A673 (cell line): ENCODE measurements around the gene TMTC2. TPM values are rescaled to one million over a fixed set of nuclear protein-coding genes. Genes with fewer than 3 reads are reported as not detected.

ENCODE experiments used
- BruUV-seq: library from RNA; stranded (reverse); fragments of 400-500 nt; replicated peaks from 2 replicates; lab custom pipeline; 2021; lab: Mats Ljungman, UMichigan
- CTCF ChIA-PET: fragments of 300-600 bp; sonication (Branson Sonifier 250); formaldehyde crosslinking; loops from one replicate; lab custom pipeline; 2022; ENCODE audit warnings: antibody characterized with exemption; lab: Charles Lee
- POLR2A ChIA-PET: fragments of 300-600 bp; sonication (Branson Sonifier 250); formaldehyde crosslinking; loops from one replicate; lab custom pipeline; 2022; ENCODE audit warnings: antibody characterized with exemption; ENCODE audit not compliant: low non-redundant PET; lab: Charles Lee
- DNase-seq: peaks from one replicate; pipeline ENCODE4 v3.0.0-alpha.2; 2015; ENCODE audit warnings: low spot score
- H3K27ac ChIP-seq: fragments of 200-600 bp; sonication (generic); 2 replicates; pipeline ENCODE4 v1.5.1; 2016; ENCODE audit warnings: mixed run types, low read depth, mild to moderate bottlenecking, mixed read lengths, antibody characterized with exemption, low read length; ENCODE audit not compliant: poor library complexity, severe bottlenecking
- H3K27me3 ChIP-seq: fragments of 200-600 bp; sonication (generic); replicated peaks from 2 replicates; pipeline ENCODE4 v1.6.1; 2017; ENCODE audit warnings: mixed run types, low read depth, mild to moderate bottlenecking, mixed read lengths, antibody characterized with exemption, low read length; ENCODE audit not compliant: insufficient read depth, poor library complexity
- H3K36me3 ChIP-seq: fragments of 200-600 bp; sonication (generic); 2 replicates; pipeline ENCODE4 v1.6.1; 2016; ENCODE audit warnings: mixed run types, mild to moderate bottlenecking, mixed read lengths, antibody characterized with exemption, low read length; ENCODE audit not compliant: insufficient read depth, poor library complexity, severe bottlenecking
- H3K4me1 ChIP-seq: fragments of 200-600 bp; sonication (generic); 2 replicates; pipeline ENCODE4 v1.6.1; 2017; ENCODE audit warnings: mixed run types, mild to moderate bottlenecking, mixed read lengths, antibody characterized with exemption, low read length; ENCODE audit not compliant: insufficient read depth, poor library complexity, severe bottlenecking
- H3K4me3 ChIP-seq: fragments of 200-600 bp; sonication (generic); 2 replicates; pipeline ENCODE4 v1.5.1; 2016; ENCODE audit warnings: low read depth, mixed run types, mild to moderate bottlenecking, mixed read lengths, low read length; ENCODE audit not compliant: poor library complexity, severe bottlenecking
- H3K9me3 ChIP-seq: fragments of 200-600 bp; sonication (generic); 2 replicates; pipeline ENCODE4 v1.6.1; 2016; ENCODE audit warnings: mixed run types, low read depth, mild to moderate bottlenecking, mixed read lengths, antibody characterized with exemption, low read length; ENCODE audit not compliant: poor library complexity, severe bottlenecking
- CTCF ChIP-seq: fragments of 300-800, 200-600 bp; sonication (generic); conservative IDR thresholded peaks from 2 replicates; pipeline ENCODE4 v1.5.1; 2017; ENCODE audit warnings: low read depth, mild to moderate bottlenecking, antibody characterized with exemption, low read length, moderate library complexity, mixed read lengths
- EZH2 ChIP-seq: fragments of 200-600 bp; sonication (generic); IDR thresholded peaks from 2 replicates; pipeline ENCODE4 v1.6.1; 2017; ENCODE audit warnings: borderline replicate concordance, low read depth, mild to moderate bottlenecking, mixed read lengths, antibody characterized with exemption, low read length; ENCODE audit not compliant: poor library complexity, severe bottlenecking
- intact Hi-C: fragments of 100-400 bp; cut with micrococcal nuclease; formaldehyde crosslinking; loops from one replicate; pipeline ENCODE4 v1.10.0; 2022; ENCODE audit not compliant: unreplicated experiment
- total RNA-seq: library from RNA; stranded (reverse); gene quantifications from 2 replicates; pipeline ENCODE4 v1.2.3, GENCODE V29; 2021

Gene TMTC2
- total RNA-seq, 1 experiment from 2014 or later = 3.3 TPM

- TF ChIP-seq EZH2 = no peak
- no peak for TF ChIP-seq CTCF
- no peaks in the 10 kb centered on the region for H3K36me3 ChIP-seq
- peak; percentile 74 for DNase-seq
- no TSS peak for BruUV-seq
- ChIA-PET POLR2A (interaction anchor here (0.5 kb wide), 1 partner anchor 31 kb away, joined by 3 read pairs; no protein-coding TSS in a partner anchor), CTCF (no interaction called here)
- no peak overlapping the region for H3K4me3 ChIP-seq
- H3K4me1 ChIP-seq = peaks cover 8% of the 10 kb centered on the region
- no peaks in the 10 kb centered on the region for H3K9me3 ChIP-seq
- no peak overlapping the region for H3K27ac ChIP-seq
- no peaks in the 10 kb centered on the region for H3K27me3 ChIP-seq
- intact Hi-C loops = no loop called here
Observed at GRCh38 chr12:82650627-82651337, 35.9 kb upstream of the TMTC2 start.

- no peak for TF ChIP-seq EZH2
- no peak for TF ChIP-seq CTCF
- Histone ChIP-seq H3K9me3 (no peaks in the 10 kb centered on the region), H3K4me3 (no peak overlapping the region), H3K4me1 (peaks cover 8% of the 10 kb centered on the region), H3K27ac (no peak overlapping the region), H3K36me3 (no peaks in the 10 kb centered on the region), H3K27me3 (no peaks in the 10 kb centered on the region)
- ChIA-PET CTCF (no interaction called here), POLR2A (interaction anchor here (0.5 kb wide), 1 partner anchor 30 kb away, joined by 3 read pairs; no protein-coding TSS in a partner anchor)
- no peak for DNase-seq
- no TSS peak for BruUV-seq
- intact Hi-C loops = no loop called here
Observed at GRCh38 chr12:82651489-82651888, 35.2 kb upstream of the TMTC2 start.

- H3K27me3 ChIP-seq = no peaks in the 10 kb centered on the region
- no peak overlapping the region for H3K27ac ChIP-seq
- BruUV-seq = no TSS peak
- H3K4me3 ChIP-seq = no peak overlapping the region
- H3K9me3 ChIP-seq = no peaks in the 10 kb centered on the region
- no peaks in the 10 kb centered on the region for H3K36me3 ChIP-seq
- peaks cover 8% of the 10 kb centered on the region for H3K4me1 ChIP-seq
- ChIA-PET CTCF (no interaction called here), POLR2A (no interaction called here)
- no peak for DNase-seq
- intact Hi-C loops = no loop called here
- TF ChIP-seq EZH2 (no peak), CTCF (no peak)
Observed at GRCh38 chr12:82652071-82652470, 34.6 kb upstream of the TMTC2 start.
